Naive thymus-derived CD4-positive, alpha-beta T cell (primary cell): ENCODE measurements around the gene NR6A1. TPM values are rescaled to one million over a fixed set of nuclear protein-coding genes. Genes with fewer than 3 reads are reported as not detected.

Source experiments
- ATAC-seq: fragments of 150-1000 bp; cut with Tn5 transposase; 2 replicates; pipeline ENCODE4 v1.10.0; 2021; ENCODE audit warnings: mild to moderate bottlenecking, moderate library complexity
- CTCF ChIA-PET: fragments of 350-600 bp; sonication (Branson Sonifier 250); formaldehyde crosslinking; loops from one replicate; lab custom pipeline; 2021; ENCODE audit warnings: antibody characterized with exemption; lab: Charles Lee
- POLR2A ChIA-PET: fragments of 350-600 bp; sonication (Branson Sonifier 250); formaldehyde crosslinking; loops from one replicate; lab custom pipeline; 2021; ENCODE audit warnings: antibody characterized with exemption, inconsistent platforms; lab: Charles Lee
- DNase-seq, 9 donors: peaks; one replicate each; pipeline versions ENCODE4 v3.0.0 to v3.0.0-alpha.2; 2020 to 2022; ENCODE audit warnings: mixed read lengths in 1 of 9
- H3K27ac ChIP-seq: one replicate; pipeline ENCODE4 v1.7.0; 2013; ENCODE audit warnings: mild to moderate bottlenecking, low read depth, low read length, moderate library complexity
- H3K27me3 ChIP-seq, 2 donors: one replicate each; pipeline ENCODE4 v1.7.0; 2013; ENCODE audit warnings: low read length in 2 of 2, mild to moderate bottlenecking in 2 of 2, moderate library complexity in 2 of 2; ENCODE audit not compliant: control insufficient read depth in 2 of 2, insufficient read depth in 2 of 2
- H3K36me3 ChIP-seq, 3 experiments: 1 replicate in 2 of 3; 2 replicates in 1 of 3; pipeline ENCODE4 v1.7.0; 2013; ENCODE audit warnings: low read length in 3 of 3, mild to moderate bottlenecking in 3 of 3, moderate library complexity in 1 of 3; ENCODE audit not compliant: insufficient read depth in 3 of 3, control insufficient read depth in 2 of 3
- H3K4me1 ChIP-seq, 2 donors: one replicate each; pipeline ENCODE4 v1.7.0; 2013; ENCODE audit warnings: low read length in 2 of 2, mild to moderate bottlenecking in 2 of 2, moderate library complexity in 1 of 2; ENCODE audit not compliant: control insufficient read depth in 2 of 2, insufficient read depth in 2 of 2
- H3K4me3 ChIP-seq: 2 replicates; pipeline ENCODE4 v1.7.0; 2013; ENCODE audit warnings: mild to moderate bottlenecking, low read length
- H3K9me3 ChIP-seq, 3 experiments: 1 replicate in 2 of 3; 2 replicates in 1 of 3; pipeline ENCODE4 v1.7.0; 2013; ENCODE audit warnings: low read length in 3 of 3; ENCODE audit not compliant: control insufficient read depth in 2 of 3
- H3K27ac Mint-ChIP-seq, 9 donors: one replicate each; pipeline ENCODE4 v1.8.0; 2020 to 2022; ENCODE audit warnings: mixed read lengths in 9 of 9, mild to moderate bottlenecking in 8 of 9, moderate library complexity in 5 of 9, inconsistent platforms in 2 of 9
- H3K27me3 Mint-ChIP-seq, 5 donors: one replicate each; pipeline ENCODE4 v1.8.0; 2021 to 2022; ENCODE audit warnings: mixed read lengths in 5 of 5, mild to moderate bottlenecking in 1 of 5
- H3K36me3 Mint-ChIP-seq, 5 donors: one replicate each; pipeline ENCODE4 v1.8.0; 2020 to 2022; ENCODE audit warnings: mixed read lengths in 5 of 5, mild to moderate bottlenecking in 3 of 5, inconsistent platforms in 1 of 5
- H3K4me1 Mint-ChIP-seq, 7 donors: one replicate each; pipeline ENCODE4 v1.8.0; 2020 to 2022; ENCODE audit warnings: mixed read lengths in 7 of 7, mild to moderate bottlenecking in 3 of 7, inconsistent platforms in 1 of 7
- H3K4me3 Mint-ChIP-seq, 10 donors: one replicate each; pipeline ENCODE4 v1.8.0; 2020 to 2022; ENCODE audit warnings: mild to moderate bottlenecking in 10 of 10, mixed read lengths in 10 of 10, moderate library complexity in 6 of 10, inconsistent platforms in 2 of 10
- H3K9me3 Mint-ChIP-seq, 11 donors: one replicate each; pipeline ENCODE4 v1.8.0; 2020 to 2022; ENCODE audit warnings: mixed read lengths in 11 of 11, mild to moderate bottlenecking in 4 of 11, inconsistent platforms in 1 of 11, moderate library complexity in 1 of 11
- intact Hi-C, 2 donors: fragments of 100-400 bp; cut with micrococcal nuclease; formaldehyde crosslinking; loops; one replicate each; pipeline ENCODE4 v1.15.1; 2023
- microRNA-seq: library from miRNA; unstranded; fragments of <30 nt; microRNA quantifications from one replicate; pipeline ENCODE4 v1.2.0, GENCODE V29; 2022; ENCODE audit warnings: borderline microRNAs expressed
- polyA plus RNA-seq, 2 donors: library from polyadenylated mRNA; unstranded; fragments of 300-500 nt; fragmentation: Illumina TruSeq; gene quantifications; one replicate each; pipeline ENCODE4 v1.2.3, GENCODE V29; 2021
- total RNA-seq, 6 experiments: library from RNA in 5 of 6; stranded (reverse) in 5 of 6; gene quantifications; 1 replicate in 5 of 6; 2 replicates in 1 of 6; pipeline ENCODE4 v1.2.3 and lab custom pipeline; 2021 to 2026

The NR6A1 gene
- total and polyA plus RNA-seq, 7 experiments from 2014 or later, result 0.21 to 0.78 (median 0.51) TPM; not detected in 4

DNA sequence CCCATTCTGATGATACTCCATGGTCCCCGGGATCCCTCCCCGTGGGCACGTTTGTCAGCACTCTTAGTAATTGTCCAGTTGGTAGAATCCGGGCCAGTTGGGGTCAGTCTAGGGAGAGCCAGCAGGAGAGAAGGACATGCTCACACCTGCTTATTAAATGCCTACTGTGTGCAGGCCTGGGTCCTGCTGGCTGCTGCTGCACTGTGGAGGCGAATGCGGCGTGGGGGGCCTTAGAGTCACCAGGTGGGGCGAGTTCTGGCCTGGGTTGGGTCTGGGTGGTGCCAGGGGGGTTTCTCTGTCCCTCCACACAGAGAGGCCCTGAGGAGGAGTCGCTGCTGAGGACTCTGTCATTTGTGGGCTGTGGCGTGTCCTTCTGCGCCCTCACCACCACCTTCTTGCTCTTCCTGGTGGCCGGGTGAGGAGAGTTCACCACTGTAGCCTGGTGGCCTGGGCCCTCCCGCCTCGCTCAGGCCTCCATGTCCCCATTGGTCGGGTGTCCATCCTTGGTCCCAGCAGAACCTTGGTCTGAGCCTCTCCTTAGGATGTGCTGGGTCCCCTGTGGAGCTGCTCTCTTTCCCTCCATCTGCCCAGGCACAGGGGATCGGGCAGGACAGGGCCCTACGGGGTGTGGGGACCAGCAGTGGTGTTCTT is 303.6 kb downstream of the NR6A1 start:
- H3K4me1 Mint-ChIP-seq, result peaks cover 0 to 3% (median 0%) of the 10 kb centered on the region in 7 donors
- H3K36me3 Mint-ChIP-seq, result no peaks in the 10 kb centered on the region
- ATAC-seq, result no peak
- intact Hi-C loops, result no loop called here
- DNase-seq, result no peak
- Histone ChIP-seq H3K4me3 (no peak overlapping the region), H3K27me3 (no peaks in the 10 kb centered on the region), H3K27ac (no peak overlapping the region), H3K36me3 (no peaks in the 10 kb centered on the region), H3K9me3 (no peaks in the 10 kb centered on the region), H3K4me1 (no peaks in the 10 kb centered on the region)
- POLR2A ChIA-PET, result no interaction called here
- no peak overlapping the region for H3K4me3 Mint-ChIP-seq
- H3K27me3 Mint-ChIP-seq, result peaks cover 0 to 19% (median 10%) of the 10 kb centered on the region in 5 donors
- H3K27ac Mint-ChIP-seq, result no peak overlapping the region
- CTCF ChIA-PET, result no interaction called here
- H3K9me3 Mint-ChIP-seq, result peaks cover 0 to 5% (median 0%) of the 10 kb centered on the region in 11 donors

Small RNA genes lying within 50 kb of the gene (microRNA-seq; reads per million reads assigned to microRNA genes)
- gene MIR181A2 (219 reads per million, percentile 65 among the genes with 10 or more reads in this experiment), gene MIR181B2 (329 reads per million, percentile 68 among the genes with 10 or more reads in this experiment)

Other genes starting within 250 kb of the NR6A1 start
- gene OLFML2A, start 5.8 kb upstream of the NR6A1 start, total RNA-seq, result under 1 TPM in 1 of 5 experiments, not detected in 4; 0.51 TPM
- gene OLFML2A, start 5.8 kb upstream of the NR6A1 start, polyA plus RNA-seq, result not detected
- gene WDR38, start 82.1 kb upstream of the NR6A1 start, total RNA-seq, result not detected
- not detected for gene WDR38, start 82.1 kb upstream of the NR6A1 start, polyA plus RNA-seq
- gene RPL35, start 90.6 kb upstream of the NR6A1 start, total RNA-seq, result 1,000 to 10,000 TPM; 1,415 to 1,987 (median 1,778) TPM
- gene RPL35, start 90.6 kb upstream of the NR6A1 start, polyA plus RNA-seq, result 1,000 to 10,000 TPM; 2,038 to 2,135 TPM
- gene ARPC5L, start 90.8 kb upstream of the NR6A1 start, total RNA-seq, result 10 to 100 TPM; 20.0 to 66.1 (median 33.1) TPM
- gene ARPC5L, start 90.8 kb upstream of the NR6A1 start, polyA plus RNA-seq, result 10 to 100 TPM; 36.3 to 49.2 TPM
- 10 to 100 TPM; 19.6 to 37.8 (median 30.5) TPM for gene GOLGA1, start 169.8 kb upstream of the NR6A1 start, total RNA-seq
- gene GOLGA1, start 169.8 kb upstream of the NR6A1 start, polyA plus RNA-seq, result 1 to 10 TPM; 4.0 to 4.7 TPM